ENCODE results near the gene RAB25. TPM values are rescaled to one million over a fixed set of nuclear protein-coding genes. Genes with fewer than 3 reads are reported as not detected.

The RAB25 gene
- total and polyA plus RNA-seq, 2 of the 13 experiments (the other 11 are each of a cell fraction or from before 2014, with no cell fraction given), result 0.20 to 0.22 TPM

- 0 out of 2 replicates have a peak, but pooled peaks have one; percentile 34 for TF ChIP-seq DPF2 (CRISPR knock-in tag; IDR thresholded peaks at IDR 0.05; ENCODE audit: borderline replicate concordance, low read depth)
- 0 out of 2 replicates have a peak, but pooled peaks have one; percentile 12 for TF ChIP-seq ARID5B (CRISPR knock-in tag; IDR thresholded peaks at IDR 0.05)
- TF ChIP-seq PITX1 (CRISPR knock-in tag; IDR thresholded peaks at IDR 0.05), result 0 out of 2 replicates have a peak, but pooled peaks have one; percentile 21
- peak; percentile 8; the same call in 1 of the 2 replicates for TF ChIP-seq ZNF703 (CRISPR knock-in tag; IDR thresholded peaks at IDR 0.05; ENCODE audit: borderline replicate concordance)
- no peak; the same call in 1 of the 2 replicates for TF ChIP-seq GFI1 (CRISPR knock-in tag; IDR thresholded peaks at IDR 0.05; ENCODE audit: borderline replicate concordance)
- TF ChIP-seq ARNTL (CRISPR knock-in tag; IDR thresholded peaks at IDR 0.05), result 0 out of 2 replicates have a peak, but pooled peaks have one; percentile 20
- 0 out of 2 replicates have a peak, but pooled peaks have one; percentile 42 for TF ChIP-seq ZNF274 (CRISPR knock-in tag; IDR thresholded peaks at IDR 0.05)
- TF ChIP-seq ZSCAN29 (CRISPR knock-in tag; conservative IDR thresholded peaks at IDR 0.05), result 0 out of 2 replicates have a peak, but pooled peaks have one; percentile 66
- TF ChIP-seq FOXO4 (CRISPR knock-in tag; conservative IDR thresholded peaks at IDR 0.05), result no peak
- peak; percentile 50; the same call in 1 of the 2 replicates for TF ChIP-seq ZNF263 (CRISPR knock-in tag; IDR thresholded peaks at IDR 0.05)
- peak in 1 of 2 experiments; percentile 44; a peak in 1 of 4 replicates for TF ChIP-seq HMGXB4 (CRISPR knock-in tag; IDR thresholded peaks at IDR 0.05; ENCODE audit: borderline replicate concordance in 1 of 2, low read depth in 1 of 2)
- peak; percentile 76 for TF ChIP-seq ZFX (CRISPR knock-in tag; IDR thresholded peaks at IDR 0.05; ENCODE audit: low read depth)
- no peak for TF ChIP-seq ZC3H13 (CRISPR knock-in tag; IDR thresholded peaks at IDR 0.05)
- TF ChIP-seq ZNF354B (CRISPR knock-in tag; IDR thresholded peaks at IDR 0.05), result no peak
- peak; percentile 1; the same call in 1 of the 2 replicates for TF ChIP-seq ZNF501 (CRISPR knock-in tag; IDR thresholded peaks at IDR 0.05)
- peak; percentile 60; the same call in 1 of the 2 replicates for TF ChIP-seq ZNF605 (CRISPR knock-in tag; IDR thresholded peaks at IDR 0.05)
- TF ChIP-seq TAF1 (CRISPR knock-in tag; IDR thresholded peaks at IDR 0.05), result peak; percentile 9; the same call in 1 of the 2 replicates
- TF ChIP-seq NCOA1 (CRISPR knock-in tag; IDR thresholded peaks at IDR 0.05), result 0 out of 2 replicates have a peak, but pooled peaks have one; percentile 17
- no peak for TF ChIP-seq FOXP1 (IDR thresholded peaks at IDR 0.05)
- TF ChIP-seq FOXP1 (CRISPR knock-in tag; IDR thresholded peaks at IDR 0.05), result no peak
- TF ChIP-seq ZNF292 (CRISPR knock-in tag; IDR thresholded peaks at IDR 0.05; ENCODE audit: borderline replicate concordance, low read depth), result 0 out of 2 replicates have a peak, but pooled peaks have one; percentile 14
- no peak for TF ChIP-seq NCOA5 (CRISPR knock-in tag; IDR thresholded peaks at IDR 0.05)
These were observed 54.8 kb downstream of the RAB25 start (continued) for GRCh38 chr1:156115514-156116374.
